Measurements from ENCODE around the gene PAWR. TPM values are rescaled to one million over a fixed set of nuclear protein-coding genes. Genes with fewer than 3 reads are reported as not detected.
"Not testable (repeated sequence)": the region's sequence is repeated elsewhere in the genome, so short reads cannot be mapped to it uniquely, and the experiment has no call there.

PAWR gene
- total and polyA plus RNA-seq, 12 donors = 3.0 to 16.6 (median 10.2) TPM

- 96 to 99% methylated on average over 2 of the region's 2 CpGs for WGBS, 2 donors
- Histone ChIP-seq H3K27ac (no peak overlapping the region), H3K27me3 (no peaks in the 10 kb centered on the region), H3K36me3 (no peaks in the 10 kb centered on the region), H3K4me3 (no peak overlapping the region), H3K4me1 (no peaks in the 10 kb centered on the region), H3K9me3 (peaks cover 0 to 4% (median 0%) of the 10 kb centered on the region in 11 donors)
- TF ChIP-seq, protein P1, sequence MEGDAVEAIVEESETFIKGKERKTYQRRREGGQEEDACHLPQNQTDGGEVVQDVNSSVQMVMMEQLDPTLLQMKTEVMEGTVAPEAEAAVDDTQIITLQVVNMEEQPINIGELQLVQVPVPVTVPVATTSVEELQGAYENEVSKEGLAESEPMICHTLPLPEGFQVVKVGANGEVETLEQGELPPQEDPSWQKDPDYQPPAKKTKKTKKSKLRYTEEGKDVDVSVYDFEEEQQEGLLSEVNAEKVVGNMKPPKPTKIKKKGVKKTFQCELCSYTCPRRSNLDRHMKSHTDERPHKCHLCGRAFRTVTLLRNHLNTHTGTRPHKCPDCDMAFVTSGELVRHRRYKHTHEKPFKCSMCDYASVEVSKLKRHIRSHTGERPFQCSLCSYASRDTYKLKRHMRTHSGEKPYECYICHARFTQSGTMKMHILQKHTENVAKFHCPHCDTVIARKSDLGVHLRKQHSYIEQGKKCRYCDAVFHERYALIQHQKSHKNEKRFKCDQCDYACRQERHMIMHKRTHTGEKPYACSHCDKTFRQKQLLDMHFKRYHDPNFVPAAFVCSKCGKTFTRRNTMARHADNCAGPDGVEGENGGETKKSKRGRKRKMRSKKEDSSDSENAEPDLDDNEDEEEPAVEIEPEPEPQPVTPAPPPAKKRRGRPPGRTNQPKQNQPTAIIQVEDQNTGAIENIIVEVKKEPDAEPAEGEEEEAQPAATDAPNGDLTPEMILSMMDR (IDR thresholded peaks at IDR 0.05) = no peak
- intact Hi-C loops (cut with DNase I) = no loop called here
- DNase-seq (no peak), ATAC-seq (no peak)
These were observed 40.3 kb downstream of the PAWR start for GRCh38 chr12:79650440-79650839.

GRCh38 chr12:79648881-79649280, 41.9 kb downstream of the PAWR start:
- Histone ChIP-seq H3K4me1 (peaks cover 0 to 5% (median 0%) of the 10 kb centered on the region in 9 donors), H3K27me3 (no peaks in the 10 kb centered on the region), H3K27ac (no peak overlapping the region), H3K9me3 (peaks cover 0 to 4% (median 0%) of the 10 kb centered on the region in 11 donors), H3K4me3 (no peak overlapping the region), H3K36me3 (no peaks in the 10 kb centered on the region)
- DNase-seq = no peak
- no peak for ATAC-seq
- 76 to 84% methylated on average over 1 of the region's 1 CpG for WGBS, 2 donors
- intact Hi-C loops (cut with DNase I) = no loop called here
- TF ChIP-seq, protein P1 (IDR thresholded peaks at IDR 0.05) = no peak

DNA sequence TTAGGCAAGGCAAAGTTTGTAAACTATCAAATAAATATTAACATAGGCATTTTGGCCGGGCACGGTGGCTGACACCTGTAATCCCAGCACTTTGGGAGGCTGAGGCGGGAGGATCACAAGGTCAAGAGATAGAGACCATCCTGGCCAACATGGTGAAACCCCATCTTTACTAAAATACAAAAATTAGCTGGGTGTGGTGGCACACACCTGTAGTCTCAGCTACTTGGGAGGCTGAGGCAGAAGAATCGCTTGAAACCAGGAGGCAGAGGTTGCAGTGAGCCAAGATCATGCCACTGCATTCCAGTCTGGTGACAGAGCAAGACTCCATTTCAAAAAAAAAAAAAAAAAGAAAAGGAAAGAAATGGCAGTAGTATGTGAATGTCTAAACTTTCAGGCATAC, 43.9 kb downstream of the PAWR start:
- intact Hi-C loops (cut with DNase I); H3K4me3 ChIP-seq; H3K36me3 ChIP-seq; DNase-seq; ATAC-seq; H3K4me1 ChIP-seq; H3K27ac ChIP-seq; H3K9me3 ChIP-seq; H3K27me3 ChIP-seq: not testable (repeated sequence)
- 93 to 96% methylated on average over 4 of the region's 4 CpGs for WGBS, 2 donors

GRCh38 chr12:79645235-79645630, 45.5 kb downstream of the PAWR start:
- Histone ChIP-seq H3K4me1 (peaks cover 0 to 6% (median 0%) of the 10 kb centered on the region in 9 donors), H3K27me3 (no peaks in the 10 kb centered on the region), H3K27ac (no peak overlapping the region), H3K4me3 (no peak overlapping the region), H3K9me3 (peaks cover 0 to 4% (median 0%) of the 10 kb centered on the region in 11 donors), H3K36me3 (no peaks in the 10 kb centered on the region)
- TF ChIP-seq, protein P1 (IDR thresholded peaks at IDR 0.05) = no peak
- no peak for DNase-seq
- no peak for ATAC-seq
- intact Hi-C loops (cut with DNase I) = no loop called here

DNA sequence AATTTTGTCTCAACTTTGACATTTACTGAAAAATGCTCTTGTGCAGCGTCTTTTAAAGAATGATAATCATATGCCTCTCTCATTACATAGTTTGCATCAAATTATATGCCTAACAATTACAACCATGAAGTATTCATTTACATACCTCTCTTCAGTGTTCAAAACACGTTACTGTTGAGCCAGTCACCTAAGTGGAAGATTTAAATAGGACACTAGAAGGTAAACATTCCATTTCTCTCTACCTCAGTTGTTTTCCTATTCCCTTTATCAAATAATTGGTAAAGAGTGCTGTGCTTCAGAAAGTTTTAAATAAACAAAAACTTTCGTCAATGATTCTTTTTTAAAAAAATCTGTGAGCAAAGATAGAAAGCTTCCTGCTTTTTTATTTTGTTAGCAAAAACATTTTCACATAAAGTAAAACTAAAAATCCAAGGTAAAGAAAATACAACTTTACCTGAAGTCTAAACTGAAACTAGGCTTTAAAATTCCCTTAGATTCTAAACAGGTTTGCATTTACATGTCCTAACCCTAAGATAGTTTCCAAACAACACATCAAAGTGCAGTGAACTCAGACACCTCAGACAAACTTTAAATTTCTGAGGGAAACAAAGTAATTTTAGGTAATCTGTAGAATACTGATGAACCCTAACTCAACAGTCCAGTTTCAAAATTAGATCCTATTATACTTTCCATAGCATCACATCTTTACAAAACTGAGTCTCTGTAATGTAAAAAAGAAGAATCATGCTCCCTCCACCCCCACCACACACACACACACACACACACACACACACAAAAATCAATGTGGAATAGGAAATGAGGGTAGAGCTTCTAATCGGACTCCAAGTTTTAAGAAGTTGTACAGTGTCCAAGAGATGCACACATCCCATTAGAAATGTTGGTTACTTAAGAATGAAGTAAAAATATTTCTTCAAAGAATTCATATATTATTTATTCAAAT, 46.2 kb downstream of the PAWR start:
- H3K27ac ChIP-seq = no peak overlapping the region
- no peak overlapping the region for H3K4me3 ChIP-seq
- DNase-seq (no peak), ATAC-seq (no peak)
- intact Hi-C loops (cut with DNase I) = no loop called here
- 59 to 62% methylated on average over 4 of the region's 4 CpGs for WGBS, 2 donors
- H3K36me3 ChIP-seq = no peaks in the 10 kb centered on the region
- TF ChIP-seq, protein P1 (IDR thresholded peaks at IDR 0.05) = no peak
- no peaks in the 10 kb centered on the region for H3K27me3 ChIP-seq
- H3K4me1 ChIP-seq = peaks cover 0 to 6% (median 0%) of the 10 kb centered on the region in 9 donors
- H3K9me3 ChIP-seq = peaks cover 0 to 4% (median 0%) of the 10 kb centered on the region in 11 donors

All from heart right ventricle (tissue), 16 donors.